Skeletal muscle cell (primary cell): ENCODE data around the gene VAV1.
"Not testable (repeated sequence)": the region's sequence is repeated elsewhere in the genome, so short reads cannot be mapped to it uniquely, and the experiment has no call there.

Experiments
- DNase-seq: peaks from one replicate; pipeline ENCODE4 v3.0.0-alpha.2; 2010; ENCODE audit warnings: low read depth
- H3K4me3 ChIP-seq: 2 replicates; pipeline ENCODE4 v1.5.1; 2011; ENCODE audit warnings: low read depth, mild to moderate bottlenecking, control low read depth, low read length, moderate library complexity

VAV1 gene

GRCh38 chr19:6868351-6868750 is 95.8 kb downstream of the VAV1 start:
- DNase-seq, result no peak
- no peak overlapping the region for H3K4me3 ChIP-seq

- not testable (repeated sequence) for H3K4me3 ChIP-seq, DNase-seq
Observed at GRCh38 chr19:6869151-6869882, 96.8 kb downstream of the VAV1 start.

GRCh38 chr19:6873708-6874431 is 101.4 kb downstream of the VAV1 start:
- no peak overlapping the region for H3K4me3 ChIP-seq
- DNase-seq, result no peak

GRCh38 chr19:6875218-6875617 is 102.7 kb downstream of the VAV1 start:
- no peak overlapping the region for H3K4me3 ChIP-seq
- DNase-seq, result no peak

GRCh38 chr19:6876748-6877147 is 104.2 kb downstream of the VAV1 start:
- no peak for DNase-seq

GRCh38 chr19:6877766-6878165 is 105.3 kb downstream of the VAV1 start:
- no peak for DNase-seq
- no peak overlapping the region for H3K4me3 ChIP-seq

More at GRCh38 chr19:6876748-6877147, 104.2 kb downstream of the VAV1 start:
- no peak overlapping the region for H3K4me3 ChIP-seq

- H3K4me3 ChIP-seq, result no peak overlapping the region
- no peak for DNase-seq
Observed at GRCh38 chr19:6886277-6886897, 113.9 kb downstream of the VAV1 start.

GRCh38 chr19:6887316-6887715 is 114.8 kb downstream of the VAV1 start, which contains the start of gene ADGRE1:
ADGRE1 (plus strand) TSS chr19:6887579; CDS start chr19:6887609, 30 bp downstream.
- DNase-seq, result no peak
- no peak within 1 kb of the TSS for H3K4me3 ChIP-seq

GRCh38 chr19:6888967-6889366 is 116.5 kb downstream of the VAV1 start:
- no peak overlapping the region for H3K4me3 ChIP-seq
- no peak for DNase-seq

- no peak for DNase-seq
- no peak overlapping the region for H3K4me3 ChIP-seq
Observed at GRCh38 chr19:6890401-6890913, 117.9 kb downstream of the VAV1 start.

- DNase-seq, result no peak
- no peak overlapping the region for H3K4me3 ChIP-seq
Observed at GRCh38 chr19:6890938-6891337, 118.4 kb downstream of the VAV1 start.

- H3K4me3 ChIP-seq, result no peak overlapping the region
- DNase-seq, result no peak
Observed at GRCh38 chr19:6891761-6892385, 119.4 kb downstream of the VAV1 start.

GRCh38 chr19:6894313-6894712 is 121.8 kb downstream of the VAV1 start:
- no peak overlapping the region for H3K4me3 ChIP-seq
- no peak for DNase-seq

- DNase-seq, result no peak
- H3K4me3 ChIP-seq, result no peak overlapping the region
Observed at GRCh38 chr19:6903446-6903845, 130.9 kb downstream of the VAV1 start.

GRCh38 chr19:6906559-6907060 is 134.1 kb downstream of the VAV1 start:
- no peak overlapping the region for H3K4me3 ChIP-seq
- no peak for DNase-seq
